Raji (cell line): Measurements from ENCODE around the gene HHAT.

ENCODE experiments used
- POLR2A ChIP-seq: IDR thresholded peaks from 2 replicates; pipeline ENCODE4 v1.6.1; 2011; ENCODE audit warnings: low read depth, low read length, control low read depth; ENCODE audit not compliant: insufficient read depth

HHAT gene

GRCh38 chr1:210711825-210712612, 383.3 kb downstream of the HHAT start:
- TF ChIP-seq POLR2A, result no peak

- no peak for TF ChIP-seq POLR2A
These were observed 386.4 kb downstream of the HHAT start for GRCh38 chr1:210715072-210715471.

GRCh38 chr1:210722410-210723081, 393.8 kb downstream of the HHAT start:
- no peak for TF ChIP-seq POLR2A

GRCh38 chr1:210723646-210724045, 394.9 kb downstream of the HHAT start:
- no peak for TF ChIP-seq POLR2A

- no peak for TF ChIP-seq POLR2A
These were observed 396.1 kb downstream of the HHAT start for GRCh38 chr1:210724768-210725167.
